GM18526 (cell line): ENCODE results near the gene OOEP.

Experiments
- POLR2A ChIP-seq: IDR thresholded peaks from 3 replicates; pipeline ENCODE4 v1.6.1; 2011; ENCODE audit not compliant: insufficient read length; ENCODE audit errors: extremely low read depth

The OOEP gene

DNA sequence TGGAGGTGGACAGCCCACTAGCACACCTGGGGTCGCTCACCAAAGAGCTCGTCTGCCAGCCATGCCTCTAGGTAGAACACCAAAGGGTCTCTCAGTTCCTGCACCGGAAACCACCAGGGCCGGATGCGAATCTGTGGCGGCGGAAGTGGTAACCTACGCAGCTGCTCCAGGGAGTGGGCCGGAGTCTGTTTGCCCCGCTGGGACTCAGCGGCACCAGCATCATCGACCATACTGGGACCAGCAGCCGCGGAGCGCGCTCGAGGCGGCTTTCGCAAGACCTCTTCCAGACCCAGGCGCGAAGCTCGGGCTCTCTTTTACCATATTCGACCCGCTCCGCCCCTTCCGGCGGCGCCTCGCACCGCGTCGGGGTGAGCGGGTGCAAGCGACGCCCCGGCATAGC lies at the start of gene OOEP:
Gene OOEP (minus strand): TSS at position 335 of the 400 bp plus-strand sequence. CDS start 105 bp downstream, at position 230.
- no peak for TF ChIP-seq POLR2A

DNA sequence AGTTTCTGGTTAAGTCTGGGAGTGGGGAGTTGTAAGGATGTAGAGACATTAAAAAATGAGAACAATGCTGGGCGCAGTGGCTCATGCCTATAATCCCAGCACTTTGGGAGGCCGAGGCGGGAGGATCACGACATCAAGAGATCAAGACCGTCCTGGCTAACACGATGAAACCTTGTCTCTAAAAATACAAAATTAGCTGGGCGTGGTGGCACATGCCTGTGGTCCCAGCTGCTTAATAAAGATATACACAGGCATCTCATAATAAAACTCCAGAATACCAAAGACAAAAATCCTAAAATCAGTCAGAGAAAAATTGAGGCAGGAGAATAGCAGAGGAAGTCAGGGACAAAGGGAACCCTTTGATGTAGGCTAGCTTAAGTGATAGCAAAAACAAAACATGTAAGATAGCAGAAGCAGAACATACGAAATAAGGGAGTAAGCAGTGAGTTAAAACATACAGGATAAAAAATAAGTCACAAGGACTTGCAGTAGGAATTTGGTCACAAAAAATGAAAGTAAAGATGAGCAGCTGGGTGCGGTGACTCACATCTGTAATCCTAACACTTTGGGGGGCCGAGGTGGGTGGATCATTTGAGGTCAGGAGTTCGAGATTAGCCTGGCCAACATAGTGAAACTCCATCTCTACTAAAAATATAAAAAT lies 48.5 kb upstream of the OOEP start:
- no peak for TF ChIP-seq POLR2A

DNA sequence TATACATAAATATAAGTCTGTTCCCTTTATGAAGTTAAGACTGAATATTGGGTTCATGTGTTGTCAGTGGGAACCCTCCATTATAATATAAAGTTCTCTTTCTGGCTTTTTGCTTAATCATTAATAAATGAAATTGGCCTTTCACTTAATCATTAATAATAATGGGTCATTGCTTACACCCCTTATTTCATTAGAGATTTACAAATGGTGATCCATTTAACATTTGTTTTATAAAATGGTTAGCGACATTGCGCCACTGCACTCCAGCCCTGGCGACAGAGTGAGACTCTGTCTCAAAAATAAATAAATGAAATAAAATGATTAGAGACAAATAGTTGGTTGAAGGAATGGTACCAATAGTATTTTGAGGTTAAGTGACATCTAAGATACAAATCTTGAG lies 43.4 kb upstream of the OOEP start:
- no peak for TF ChIP-seq POLR2A

DNA sequence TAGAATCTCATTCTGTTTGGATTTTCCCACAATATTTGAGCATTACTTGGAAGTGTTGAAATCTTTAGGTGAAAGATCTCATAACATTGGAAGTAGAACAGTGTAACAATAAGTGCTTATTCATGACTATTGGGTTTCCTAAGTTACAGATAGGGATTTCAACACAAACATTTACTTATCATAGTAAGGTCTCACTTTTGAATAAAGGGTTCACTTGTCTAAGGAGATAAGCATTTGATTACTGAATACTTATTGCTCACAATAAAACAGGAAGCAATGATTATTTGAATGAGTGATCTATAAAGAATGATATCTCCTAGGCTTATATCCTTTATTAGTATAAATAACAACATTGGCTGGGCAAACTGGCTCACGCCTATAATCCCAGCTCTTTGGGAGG lies 39.7 kb upstream of the OOEP start:
- TF ChIP-seq POLR2A: no peak

DNA sequence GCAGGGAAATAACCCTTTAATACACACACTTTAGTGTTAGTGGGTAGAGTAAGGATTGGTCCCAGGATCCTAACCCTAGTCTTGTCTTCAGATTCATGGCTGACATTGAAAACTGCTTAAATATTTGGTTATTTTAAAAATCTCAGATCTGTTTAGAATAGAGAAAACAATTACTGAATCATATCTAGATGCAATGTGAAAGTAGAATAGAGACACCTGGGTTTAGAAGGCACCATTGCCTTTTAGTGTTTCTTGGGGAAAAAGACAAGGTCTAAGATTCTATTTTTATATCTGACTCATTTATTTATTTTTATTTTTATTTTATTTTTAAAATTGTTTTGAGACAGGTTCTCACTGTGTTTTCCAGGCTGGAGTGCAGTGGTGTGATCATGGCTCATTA lies 31.0 kb upstream of the OOEP start:
- TF ChIP-seq POLR2A: no peak

DNA sequence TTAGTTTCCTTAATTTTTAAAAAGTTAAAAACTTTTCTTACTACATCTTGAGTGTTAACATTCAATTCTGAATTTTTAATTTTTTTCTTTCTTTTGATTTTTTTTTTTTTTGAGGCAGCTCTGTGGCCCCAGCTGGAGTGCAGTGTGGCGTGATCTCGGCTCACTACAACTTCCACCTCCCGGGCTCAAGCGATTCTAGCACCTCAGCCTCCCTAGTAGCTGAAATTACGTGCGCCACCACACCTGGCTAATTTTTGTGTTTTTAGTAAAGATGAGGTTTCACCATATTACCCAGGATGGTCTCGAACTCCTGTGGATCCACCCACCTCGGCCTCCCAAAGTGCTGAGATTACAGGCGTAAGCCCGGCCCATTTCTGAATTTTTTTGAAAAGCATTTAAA lies 26.2 kb upstream of the OOEP start:
- no peak for TF ChIP-seq POLR2A

DNA sequence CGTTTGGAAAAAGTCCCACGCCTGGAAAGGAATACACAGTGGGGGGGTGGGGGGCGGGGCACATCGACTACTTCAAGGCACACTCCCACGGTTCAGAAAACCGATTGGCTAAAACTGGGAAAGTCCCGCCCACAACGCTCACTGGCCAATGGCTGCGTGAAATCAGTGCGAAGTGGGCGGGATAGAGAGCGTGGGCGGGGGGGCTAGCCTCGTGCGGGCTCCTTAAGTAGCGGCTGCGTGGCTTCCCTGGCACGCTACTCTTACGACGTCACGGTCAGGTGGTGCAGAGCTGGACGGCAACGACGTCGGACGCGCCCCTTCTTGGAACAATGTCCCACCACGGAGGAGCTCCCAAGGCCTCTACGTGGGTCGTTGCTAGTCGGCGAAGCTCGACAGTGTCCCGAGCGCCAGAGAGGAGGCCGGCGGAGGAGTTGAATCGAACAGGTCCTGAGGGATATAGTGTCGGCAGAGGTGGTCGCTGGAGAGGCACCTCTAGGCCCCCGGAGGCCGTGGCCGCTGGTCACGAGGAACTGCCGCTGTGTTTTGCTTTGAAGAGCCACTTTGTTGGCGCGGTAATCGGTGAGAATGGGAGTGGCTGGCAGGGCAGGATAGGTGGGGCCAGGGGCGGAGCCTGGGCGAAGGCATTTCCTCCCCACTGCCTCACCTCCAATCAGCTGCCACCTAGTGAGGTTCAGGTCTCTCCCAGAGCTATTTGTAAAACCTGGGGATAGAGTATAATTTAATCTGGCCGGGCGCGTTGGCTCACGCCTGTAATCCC lies 25.1 kb upstream of the OOEP start, which contains the start of gene DDX43:
Gene DDX43 (plus strand): TSS at position 252 of the 778 bp plus-strand sequence. CDS start 78 bp downstream, at position 330.
- TF ChIP-seq POLR2A: no peak

DNA sequence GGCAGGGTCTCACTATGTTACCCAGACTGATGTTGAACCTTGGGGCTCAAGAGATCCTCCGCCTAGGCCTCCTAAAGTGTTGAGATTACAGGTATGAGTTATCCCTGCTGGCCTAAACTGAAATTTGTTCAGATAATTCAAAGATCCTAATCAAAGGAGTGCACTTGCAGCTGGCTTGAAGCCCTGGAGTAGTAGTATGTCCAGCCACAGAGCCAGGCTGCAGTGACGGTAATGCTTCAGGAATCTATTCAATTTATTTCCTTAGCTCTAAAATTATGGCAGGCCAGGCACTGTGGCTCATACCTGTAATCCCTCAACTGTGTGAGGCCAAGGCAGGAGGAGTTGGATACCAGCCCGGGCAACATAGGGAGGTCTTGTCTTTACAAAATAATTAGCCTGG lies 23.6 kb upstream of the OOEP start:
- no peak for TF ChIP-seq POLR2A

DNA sequence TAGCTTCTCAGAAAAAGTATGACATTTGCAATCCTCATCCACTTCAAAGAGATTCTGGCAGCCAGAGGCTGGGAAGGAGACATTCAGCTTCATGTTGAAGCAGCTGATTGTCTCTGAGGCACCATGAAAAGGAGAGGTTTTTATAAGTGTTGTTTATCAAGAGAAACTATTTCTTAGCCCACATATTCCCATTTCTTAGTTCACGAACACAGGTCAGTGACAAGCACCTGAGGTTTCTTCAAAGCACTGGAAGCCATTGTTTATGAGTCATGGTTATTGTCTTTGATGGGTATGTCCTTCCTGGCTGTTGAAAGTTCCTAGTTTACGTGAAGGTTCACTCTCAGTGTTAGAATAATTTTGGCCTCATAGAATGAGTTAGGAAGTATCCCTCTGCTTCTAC lies 22.0 kb upstream of the OOEP start:
- no peak for TF ChIP-seq POLR2A

DNA sequence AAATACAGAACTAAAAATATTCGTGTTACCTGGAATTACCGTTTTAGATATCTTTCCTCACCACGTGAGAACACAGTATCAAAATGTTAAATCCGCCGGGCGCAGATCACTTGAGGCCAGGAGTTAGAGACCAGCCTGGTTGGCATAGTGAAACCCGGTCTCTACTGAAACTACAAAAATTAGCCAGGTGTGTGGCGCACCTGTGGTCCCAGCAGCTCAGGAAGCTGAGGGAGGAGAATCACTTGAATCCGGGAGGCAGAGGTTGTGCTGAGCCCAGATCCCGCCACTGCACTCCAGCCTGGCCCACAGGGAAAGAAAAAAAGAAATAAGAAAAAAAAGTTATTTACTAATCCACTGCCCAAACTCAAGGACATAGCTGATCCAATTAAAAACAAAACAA lies 20.2 kb upstream of the OOEP start:
- no peak for TF ChIP-seq POLR2A

DNA sequence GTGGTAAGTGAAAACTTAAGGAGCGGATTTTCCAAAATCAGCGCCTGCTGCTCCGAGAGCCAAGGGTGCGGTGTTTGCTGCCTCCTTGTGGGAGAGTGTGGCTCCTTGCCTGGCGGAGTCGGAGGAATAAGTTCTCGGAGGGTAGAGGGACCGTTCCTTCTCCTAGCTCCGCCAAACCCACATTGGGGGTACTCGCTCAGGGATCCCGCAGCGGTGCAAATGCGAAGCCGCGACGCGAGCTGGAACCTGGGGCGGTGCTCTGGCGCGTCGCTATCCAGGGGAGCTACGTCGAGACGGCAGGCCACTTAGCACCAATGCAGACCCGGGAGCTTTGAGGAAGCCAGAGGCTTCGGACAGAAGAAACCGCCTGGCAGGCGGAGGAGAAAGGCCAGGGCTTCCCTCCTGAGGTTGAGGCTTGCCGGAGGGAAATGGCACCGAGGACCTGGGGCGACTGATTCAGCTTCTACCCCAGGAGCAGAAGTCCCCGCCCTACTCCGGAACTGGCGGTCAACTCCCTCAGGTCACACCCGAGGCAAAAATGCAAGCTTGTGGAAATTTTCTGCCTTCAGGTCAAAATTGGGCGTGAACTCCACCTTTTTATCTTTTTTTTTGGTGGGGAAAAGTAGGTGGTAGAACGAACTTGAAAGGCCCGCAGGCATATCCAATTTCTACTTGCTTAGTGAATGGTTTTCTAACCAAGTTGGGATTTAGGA lies 19.3 kb upstream of the OOEP start:
- peak; percentile 30 for TF ChIP-seq POLR2A

DNA sequence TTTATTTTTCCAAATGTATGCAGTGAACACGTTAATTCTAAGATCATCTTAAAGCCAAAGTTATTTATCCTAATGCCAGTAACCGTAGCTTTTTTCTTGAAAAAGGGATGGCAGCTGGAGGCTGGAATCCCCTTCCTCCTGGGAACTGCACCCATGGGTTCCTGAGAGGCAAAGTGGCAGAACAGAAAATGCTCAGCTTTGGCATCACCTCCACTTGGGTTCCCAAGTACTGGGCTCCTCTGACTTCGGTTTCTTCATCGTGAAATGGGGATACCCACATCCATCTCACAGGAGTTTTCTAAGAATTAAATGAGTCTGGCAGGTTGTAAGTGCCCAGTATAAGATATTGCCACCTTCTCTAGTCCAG lies 18.7 kb upstream of the OOEP start:
- TF ChIP-seq POLR2A: no peak

DNA sequence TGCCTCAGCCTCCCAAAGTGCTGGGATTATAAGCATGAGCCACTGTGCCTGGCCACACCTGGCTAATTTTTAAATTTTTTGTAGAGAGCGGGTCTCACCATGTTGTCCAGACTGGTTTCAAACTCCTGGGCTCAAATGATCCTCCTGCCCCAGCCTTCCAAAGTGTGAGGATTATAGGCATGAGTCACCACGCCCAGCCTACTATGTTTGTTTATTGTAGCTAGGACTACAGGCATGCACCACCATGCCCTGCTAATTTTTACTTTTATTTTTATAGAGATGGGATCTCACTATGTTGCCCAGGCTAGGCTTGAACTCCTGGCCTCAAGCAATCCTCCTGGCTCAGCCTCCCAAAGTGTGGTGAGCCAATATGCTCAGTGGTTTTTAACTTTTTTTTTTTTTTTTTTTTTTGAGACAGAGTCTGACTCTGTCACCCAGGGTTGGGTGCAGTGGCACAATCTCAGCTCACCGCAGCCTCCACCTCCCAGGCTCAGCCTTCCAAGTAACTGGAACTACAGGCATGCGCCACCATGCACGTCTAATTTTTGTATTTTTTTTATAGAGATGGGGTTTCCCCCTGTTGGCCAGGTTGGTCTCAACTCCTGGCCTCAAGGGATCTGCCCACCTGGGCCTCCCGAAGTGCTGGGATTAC lies 12.9 kb upstream of the OOEP start:
- no peak for TF ChIP-seq POLR2A

DNA sequence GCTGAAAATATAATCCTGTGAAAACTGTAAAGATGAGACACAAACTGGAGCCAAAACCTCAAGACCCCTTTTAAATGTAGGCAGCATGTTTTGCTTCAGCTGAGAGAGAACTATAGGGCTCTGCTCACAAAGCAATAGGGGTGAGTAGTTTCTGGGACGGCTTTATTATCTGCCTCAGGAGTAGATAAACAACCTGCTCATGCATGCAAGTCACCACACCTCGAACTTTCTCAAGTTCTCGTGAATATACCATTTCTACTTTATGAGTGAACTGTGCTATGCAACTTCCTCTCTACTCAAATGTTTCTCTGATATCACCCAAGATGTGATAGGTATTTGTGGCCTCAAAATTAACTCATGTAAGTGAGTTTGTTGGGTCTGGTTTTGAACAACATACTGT lies 7.5 kb upstream of the OOEP start:
- TF ChIP-seq POLR2A: no peak

DNA sequence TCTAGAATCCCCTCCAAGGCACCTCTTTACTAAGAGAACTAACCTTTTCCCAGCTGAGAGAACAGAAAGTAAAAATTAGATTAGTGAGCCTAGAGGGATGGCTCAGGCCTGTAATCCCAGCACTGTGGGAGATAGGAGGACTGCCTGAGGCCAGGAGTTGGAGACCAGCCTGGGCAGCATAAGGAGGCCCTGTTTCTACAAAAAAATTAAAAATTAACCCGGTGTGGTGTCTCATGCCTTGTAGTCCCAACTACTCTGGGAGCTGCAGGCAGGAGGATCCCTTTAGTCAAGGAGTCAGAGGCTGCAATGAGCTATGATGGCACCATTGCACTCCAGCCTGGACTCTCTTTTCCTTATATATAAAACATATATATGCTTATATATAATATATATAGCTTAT lies 5.5 kb upstream of the OOEP start:
- no peak for TF ChIP-seq POLR2A

DNA sequence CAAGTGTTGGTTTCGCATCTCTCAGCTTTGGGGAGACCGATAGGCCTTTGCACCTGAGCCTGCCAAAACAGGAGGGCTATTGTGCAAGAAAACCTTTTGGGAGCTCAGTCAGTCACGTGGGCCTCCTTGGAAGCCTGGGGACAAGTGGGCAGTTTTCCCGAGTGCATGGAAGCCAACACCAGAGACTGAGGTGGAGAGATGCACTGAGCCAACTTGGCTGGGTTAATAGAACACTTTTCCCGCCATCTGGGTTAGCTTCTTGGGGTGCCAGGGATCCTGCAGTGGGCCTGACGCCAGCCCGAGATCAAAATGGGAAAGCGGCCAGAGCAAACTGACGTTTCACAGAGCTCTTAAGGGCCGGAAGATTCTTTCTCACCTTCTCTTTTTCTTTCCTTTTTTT lies 2.8 kb upstream of the OOEP start:
- no peak for TF ChIP-seq POLR2A
